RPMI7951 (cell line): ENCODE measurements around the gene PLA2G2E. TPM values are rescaled to one million over a fixed set of nuclear protein-coding genes. Genes with fewer than 3 reads are reported as not detected.
"Not testable (repeated sequence)": the region's sequence is repeated elsewhere in the genome, so short reads cannot be mapped to it uniquely, and the experiment has no call there.

ENCODE experiments used
- DNase-seq: peaks from one replicate; pipeline ENCODE4 v3.0.0-alpha.2; 2012; ENCODE audit warnings: low read depth
- total RNA-seq: library from RNA; depleted of rRNA; stranded (reverse); fragments of >200 nt; shearing (Covaris generic); gene quantifications from 2 replicates; pipeline ENCODE4 v1.2.3, GENCODE V29; 2014

The PLA2G2E gene
- total RNA-seq, 1 experiment from 2014 or later: not detected

GRCh38 chr1:19932866-19933265 is 9.4 kb upstream of the PLA2G2E start:
- DNase-seq: no peak

- not testable (repeated sequence) for DNase-seq
These were observed 3.7 kb upstream of the PLA2G2E start for GRCh38 chr1:19927130-19927421.

- no peak for DNase-seq
These were observed 3.1 kb upstream of the PLA2G2E start for GRCh38 chr1:19926296-19927129.

- DNase-seq: no peak
These were observed 2.1 kb upstream of the PLA2G2E start for GRCh38 chr1:19925342-19926070.

- no peak for DNase-seq
These were observed 533 bp upstream of the PLA2G2E start for GRCh38 chr1:19923953-19924346.

- no peak for DNase-seq
These were observed 1.3 kb downstream of the PLA2G2E start for GRCh38 chr1:19922015-19922688.

- no peak for DNase-seq
These were observed 2.1 kb downstream of the PLA2G2E start for GRCh38 chr1:19921310-19921709.

GRCh38 chr1:19920132-19920710 is 3.2 kb downstream of the PLA2G2E start:
- DNase-seq: no peak

- DNase-seq: peak; percentile 69
These were observed 5.4 kb downstream of the PLA2G2E start for GRCh38 chr1:19918057-19918456.

GRCh38 chr1:19910650-19911049 is 12.8 kb downstream of the PLA2G2E start:
- no peak for DNase-seq

GRCh38 chr1:19909971-19910370 is 13.4 kb downstream of the PLA2G2E start:
- no peak for DNase-seq

- no peak for DNase-seq
These were observed 14.0 kb downstream of the PLA2G2E start for GRCh38 chr1:19909392-19909791.

- DNase-seq: no peak
These were observed 16.0 kb downstream of the PLA2G2E start for GRCh38 chr1:19907456-19907855.

GRCh38 chr1:19903621-19904020 is 19.8 kb downstream of the PLA2G2E start:
- peak; percentile 28 for DNase-seq

GRCh38 chr1:19901653-19902052 is 21.8 kb downstream of the PLA2G2E start:
- no peak for DNase-seq

- DNase-seq: no peak
These were observed 29.2 kb downstream of the PLA2G2E start for GRCh38 chr1:19894218-19894617.

GRCh38 chr1:19893687-19894086 is 29.7 kb downstream of the PLA2G2E start:
- no peak for DNase-seq

GRCh38 chr1:19892628-19893168 is 30.7 kb downstream of the PLA2G2E start:
- DNase-seq: peak; percentile 43

- no peak for DNase-seq
These were observed 31.3 kb downstream of the PLA2G2E start for GRCh38 chr1:19892129-19892528.

- DNase-seq: no peak
These were observed 33.8 kb downstream of the PLA2G2E start for GRCh38 chr1:19889656-19890055.

GRCh38 chr1:19888112-19888511 is 35.3 kb downstream of the PLA2G2E start:
- DNase-seq: no peak

GRCh38 chr1:19885821-19886220 is 37.6 kb downstream of the PLA2G2E start:
- DNase-seq: no peak
